Measurements from ENCODE around the gene HDHD3.

DNA sequence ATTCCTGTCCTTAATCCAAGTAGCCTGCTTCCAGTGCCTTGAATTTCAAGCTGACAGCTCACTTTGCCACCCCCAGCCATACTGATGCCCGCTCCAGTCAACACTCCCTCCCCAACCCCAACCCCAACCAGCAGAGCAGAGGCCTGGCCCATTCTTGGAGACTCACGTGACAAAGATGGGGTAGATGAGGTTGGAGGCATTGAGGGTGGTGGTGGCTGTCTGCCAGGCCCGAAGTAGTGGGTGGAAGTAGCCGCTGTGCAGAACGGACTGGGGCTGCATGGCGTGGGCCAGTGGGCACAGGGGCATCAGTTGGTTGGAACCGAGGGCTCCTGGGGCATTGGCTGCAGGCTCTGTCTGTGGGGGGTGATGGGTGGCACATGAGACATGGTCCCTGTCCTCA is 16.5 kb upstream of the HDHD3 start:
- TF ChIP-seq EZH2 (IDR thresholded peaks at IDR 0.05) (no peak), POLR2AphosphoS5 (IDR thresholded peaks at IDR 0.05; ENCODE audit: borderline replicate concordance, low read depth, low read length) (no peak), FOXP2 (optimal IDR thresholded peaks at IDR 0.05; ENCODE audit: control extremely low read depth, extremely low read length, insufficient read depth) (no peak)
